HepG2 (cell line): ENCODE results near the gene CAMTA1. TPM values are rescaled to one million over a fixed set of nuclear protein-coding genes. Genes with fewer than 3 reads are reported as not detected.

Source experiments
- ATAC-seq: fragments of 200-7000 bp; cut with Tn5 transposase; 3 replicates; pipeline ENCODE4 v1.9.1; 2020; ENCODE audit warnings: mild to moderate bottlenecking, moderate library complexity
- BruUV-seq: library from RNA; stranded (reverse); fragments of 400-500 nt; replicated peaks from 2 replicates; lab custom pipeline; 2021; lab: Mats Ljungman, UMichigan
- CTCF ChIA-PET: fragments of 300-600 bp; formaldehyde crosslinking; extraction: SDS; loops from one replicate; lab custom pipeline; 2021; ENCODE audit warnings: low total read pairs, inconsistent platforms, low intra/inter-chr PET ratio; lab: Yijun Ruan, JAX
- POLR2A ChIA-PET: fragments of 350-600 bp; sonication (Branson Sonifier 250); formaldehyde crosslinking; loops from one replicate; lab custom pipeline; 2020; ENCODE audit warnings: antibody characterized with exemption, inconsistent platforms; lab: Yijun Ruan, JAX
- DNase-seq: peaks from one replicate; pipeline ENCODE4 v3.0.0-alpha.2; 2015; ENCODE audit warnings: low spot score
- FAIRE-seq: peaks from 3 replicates; lab custom pipeline; 2011; peaks lifted over from hg19 to GRCh38; lab: Jason Lieb, UNC
- H2AFZ ChIP-seq: one replicate; pipeline ENCODE4 v1.6.1; 2011; ENCODE audit warnings: low read length, inconsistent platforms
- H3K27ac ChIP-seq: fragments of 300-600 bp; 3 replicates; pipeline ENCODE4 v1.8.0; 2011; ENCODE audit warnings: mixed run types, mild to moderate bottlenecking, mixed read lengths, low read length, inconsistent platforms; ENCODE audit not compliant: insufficient read depth; ENCODE audit errors: extremely low read length
- H3K27me3 ChIP-seq, 2 experiments: fragments of 200-600 bp in 1 of 2; 2 replicates in 1 of 2; 3 replicates in 1 of 2; pipeline versions ENCODE4 v1.6.0 to v1.8.0; 2011; ENCODE audit warnings: low read length in 2 of 2, mild to moderate bottlenecking in 2 of 2, moderate library complexity in 2 of 2, inconsistent platforms in 1 of 2; ENCODE audit not compliant: insufficient read depth in 2 of 2, control insufficient read depth in 1 of 2
- H3K36me3 ChIP-seq, 2 experiments: fragments of 200-600 bp in 1 of 2; replicated peaks in 1 of 2; 2 replicates in 1 of 2; 3 replicates in 1 of 2; pipeline versions ENCODE4 v1.5.1 to v1.8.0; 2011; ENCODE audit warnings: low read length in 2 of 2, inconsistent platforms in 1 of 2; ENCODE audit not compliant: insufficient read depth in 2 of 2, control insufficient read depth in 1 of 2
- H3K4me1 ChIP-seq: 2 replicates; pipeline ENCODE4 v1.5.1; 2012; ENCODE audit warnings: low read length, inconsistent platforms; ENCODE audit not compliant: insufficient read depth
- H3K4me2 ChIP-seq: 2 replicates; pipeline ENCODE4 v1.6.0; 2011; ENCODE audit warnings: low read depth, low read length, inconsistent platforms
- H3K4me3 ChIP-seq, 3 experiments: fragments of 200-600 bp in 1 of 3; sonication (generic), shearing (Covaris generic) in 1 of 3; replicated peaks in 1 of 3; 2 replicates each; pipeline ENCODE4 v1.5.1; 2011 to 2016; ENCODE audit warnings: low read length in 3 of 3, inconsistent platforms in 2 of 3, low read depth in 2 of 3, mild to moderate bottlenecking in 2 of 3, control low read depth in 1 of 3, mixed read lengths in 1 of 3; ENCODE audit not compliant: insufficient read depth in 1 of 3
- H3K79me2 ChIP-seq: one replicate; pipeline ENCODE4 v1.6.1; 2011; ENCODE audit warnings: low read length, inconsistent platforms; ENCODE audit not compliant: insufficient read depth
- H3K9ac ChIP-seq: 2 replicates; pipeline ENCODE4 v1.6.0; 2011; ENCODE audit warnings: mild to moderate bottlenecking, low read depth, low read length, inconsistent platforms; ENCODE audit not compliant: insufficient read depth
- H3K9me3 ChIP-seq: 2 replicates; pipeline ENCODE4 v1.5.1; 2012; ENCODE audit warnings: mild to moderate bottlenecking, low read length
- H4K20me1 ChIP-seq: 2 replicates; pipeline ENCODE4 v1.6.0; 2011; ENCODE audit warnings: inconsistent platforms, mild to moderate bottlenecking, low read length, moderate library complexity; ENCODE audit not compliant: insufficient read depth
- EZH2 ChIP-seq: conservative IDR thresholded peaks from 2 replicates; pipeline ENCODE4 v1.6.1; 2012; ENCODE audit warnings: mild to moderate bottlenecking, low read depth, low read length, moderate library complexity
- HDAC6 ChIP-seq: fragments of 200-600 bp; sonication (generic); IDR thresholded peaks from 2 replicates; pipeline ENCODE4 v1.7.0; 2017; ENCODE audit warnings: mild to moderate bottlenecking, antibody characterized with exemption, low read length, low read depth
- KAT8 ChIP-seq: IDR thresholded peaks from 2 replicates; pipeline ENCODE4 v1.6.1; 2016; ENCODE audit warnings: missing genetic modification reagents, missing compliant biosample characterization
- KDM2A ChIP-seq: sonication (generic); formaldehyde crosslinking; IDR thresholded peaks from 2 replicates; pipeline ENCODE4 v1.4.0; 2020; ENCODE audit warnings: low read depth, missing genetic modification reagents, borderline replicate concordance
- KLF16 ChIP-seq, 2 experiments: sonication (generic) in 1 of 2; formaldehyde crosslinking in 1 of 2; IDR thresholded peaks; 2 replicates each; pipeline versions ENCODE4 v1.6.1 to v1.8.0; 2016 to 2023; ENCODE audit warnings: missing genetic modification reagents in 2 of 2, missing compliant biosample characterization in 1 of 2
- MTERF4 ChIP-seq: sonication (generic); formaldehyde crosslinking; IDR thresholded peaks from 2 replicates; pipeline ENCODE4 v1.8.0; 2023; ENCODE audit warnings: mild to moderate bottlenecking, missing genetic modification reagents
- MXI1 ChIP-seq: IDR thresholded peaks from 3 replicates; pipeline ENCODE4 v1.6.1; 2012; ENCODE audit warnings: low read depth, low read length, inconsistent platforms, borderline replicate concordance
- PHF21A ChIP-seq: sonication (generic); formaldehyde crosslinking; IDR thresholded peaks from 2 replicates; pipeline ENCODE4 v1.5.0; 2020; ENCODE audit warnings: mild to moderate bottlenecking, missing genetic modification reagents
- STAT6 ChIP-seq: sonication (generic); formaldehyde crosslinking; IDR thresholded peaks from 2 replicates; pipeline ENCODE4 v1.4.0; 2020; ENCODE audit warnings: missing genetic modification reagents, mild to moderate bottlenecking, borderline replicate concordance
- TGIF2 ChIP-seq: IDR thresholded peaks from 2 replicates; pipeline ENCODE4 v1.6.1; 2016; ENCODE audit warnings: control low read depth, missing compliant biosample characterization
- YEATS2 ChIP-seq: sonication (generic); formaldehyde crosslinking; IDR thresholded peaks from 2 replicates; pipeline ENCODE4 v1.4.0; 2020; ENCODE audit warnings: missing genetic modification reagents, borderline replicate concordance
- ZHX2 ChIP-seq, 2 experiments: sonication (generic) in 1 of 2; formaldehyde crosslinking in 1 of 2; IDR thresholded peaks; 2 replicates each; pipeline versions ENCODE4 v1.6.1 to v1.9.0; 2014 to 2022; ENCODE audit warnings: antibody characterized with exemption in 1 of 2, borderline replicate concordance in 1 of 2, inconsistent platforms in 1 of 2, low read depth in 1 of 2, missing genetic modification reagents in 1 of 2
- ZNF292 ChIP-seq: sonication (generic); formaldehyde crosslinking; IDR thresholded peaks from 2 replicates; pipeline ENCODE4 v1.8.1; 2022; ENCODE audit warnings: mild to moderate bottlenecking, low read depth, missing genetic modification reagents, borderline replicate concordance
- ZNF557 ChIP-seq: sonication (generic); formaldehyde crosslinking; IDR thresholded peaks from 2 replicates; pipeline ENCODE4 v1.4.0; 2020; ENCODE audit warnings: missing genetic modification reagents
- ZNF563 ChIP-seq: sonication (generic); formaldehyde crosslinking; IDR thresholded peaks from 2 replicates; pipeline ENCODE4 v1.8.0; 2022; ENCODE audit warnings: mild to moderate bottlenecking, moderate library complexity, missing genetic modification reagents
- ZNF747 ChIP-seq: sonication (generic); formaldehyde crosslinking; IDR thresholded peaks from 2 replicates; pipeline ENCODE4 v1.8.1; 2023; ENCODE audit warnings: missing genetic modification reagents, mild to moderate bottlenecking, borderline replicate concordance
- WGBS: methylation state at CpG from one replicate; pipeline ENCODE4 v1.1.6; 2017; ENCODE audit warnings: low lambda C conversion rate; 5-methylcytosine and 5-hydroxymethylcytosine counted together
- in situ Hi-C: cut with HindIII; loops from 2 replicates; pipeline ENCODE4 v1.10.0; 2017; ENCODE audit warnings: low pct_unique_long_range_greater_than_20kb; ENCODE audit not compliant: extremely low pct_ligation_motif_present
- intact Hi-C: fragments of 100-400 bp; cut with micrococcal nuclease; formaldehyde crosslinking; loops from one replicate; pipeline ENCODE4 v1.10.0; 2022; ENCODE audit not compliant: unreplicated experiment
- polyA plus RNA-seq, 8 experiments: library from polyadenylated mRNA; depleted of rRNA in 3 of 8; stranded (reverse) in 7 of 8; unstranded in 1 of 8; fragments of >200 nt; fragmentation: Illumina TruSeq in 4 of 8; extraction: Trizol in 4 of 8; gene quantifications; 2 replicates each; pipeline versions ENCODE4 v1.2.1 to v1.2.3, GENCODE V29; 2011 to 2016; ENCODE audit warnings: low read depth in 4 of 8, missing spikeins in 1 of 8, mixed read lengths in 1 of 8; ENCODE audit not compliant: insufficient read depth in 1 of 8
- total RNA-seq, 5 experiments: library from RNA; depleted of rRNA; stranded (reverse); fragments of >200 nt; fragmentation: Illumina TruSeq; extraction: Trizol; gene quantifications; 2 replicates each; pipeline ENCODE4 v1.2.3, GENCODE V29; 2016; ENCODE audit warnings: low read depth in 1 of 5

CAMTA1 gene
- total and polyA plus RNA-seq, 2 of the 13 experiments (the other 11 are each of a cell fraction or from before 2014, with no cell fraction given): 25.0 to 36.4 TPM

GRCh38 chr1:7744882-7745281 lies 959.6 kb downstream of the CAMTA1 start:
- H3K4me1 ChIP-seq: no peaks in the 10 kb centered on the region
- no peak overlapping the region for H3K27ac ChIP-seq
- peaks cover 4 to 25% of the 10 kb centered on the region in 2 experiments; a peak in 4 of 5 replicates for H3K36me3 ChIP-seq
- ChIA-PET CTCF (no interaction called here), POLR2A (no interaction called here)
- WGBS: 98% methylated on average over 9 of the region's 9 CpGs
- H3K9ac ChIP-seq: no peak overlapping the region
- no peaks in the 10 kb centered on the region for H3K9me3 ChIP-seq
- no peak overlapping the region for H3K4me3 ChIP-seq
- H3K27me3 ChIP-seq: no peaks in the 10 kb centered on the region
- DNase-seq (no peak), ATAC-seq (no peak), FAIRE-seq (no peak)
- no peak overlapping the region for H2AFZ ChIP-seq
- H3K79me2 ChIP-seq: no peaks in the 10 kb centered on the region
- H3K4me2 ChIP-seq: no peak overlapping the region
- no peaks in the 10 kb centered on the region for H4K20me1 ChIP-seq
- no TSS peak for BruUV-seq
- intact Hi-C loops: no loop called here
- in situ Hi-C loops: no loop called here
- TF ChIP-seq ZNF557 (CRISPR knock-in tag) (no peak), TGIF2 (CRISPR knock-in tag) (no peak), KDM2A (CRISPR knock-in tag) (no peak), HDAC6 (no peak), MXI1 (no peak), ZHX2 (IDR thresholded peaks at IDR 0.05; ENCODE audit: low read depth) (no peak), ZHX2 (CRISPR knock-in tag; IDR thresholded peaks at IDR 0.05; ENCODE audit: borderline replicate concordance) (no peak), PHF21A (CRISPR knock-in tag) (no peak), ZNF747 (CRISPR knock-in tag) (no peak), ZNF292 (no peak), EZH2 (no peak), YEATS2 (no peak), MTERF4 (CRISPR knock-in tag) (no peak), KAT8 (CRISPR knock-in tag) (no peak), KLF16 (CRISPR knock-in tag; IDR thresholded peaks at IDR 0.05) (no peak), ZNF563 (CRISPR knock-in tag) (no peak), STAT6 (CRISPR knock-in tag) (no peak)
